HK-2 (cell line): Measurements from ENCODE around the gene TRAPPC2L.

Experiments used
- DNase-seq: peaks from one replicate; pipeline ENCODE4 v3.0.0-alpha.2; 2018; ENCODE audit not compliant: unreplicated experiment

TRAPPC2L gene

DNA sequence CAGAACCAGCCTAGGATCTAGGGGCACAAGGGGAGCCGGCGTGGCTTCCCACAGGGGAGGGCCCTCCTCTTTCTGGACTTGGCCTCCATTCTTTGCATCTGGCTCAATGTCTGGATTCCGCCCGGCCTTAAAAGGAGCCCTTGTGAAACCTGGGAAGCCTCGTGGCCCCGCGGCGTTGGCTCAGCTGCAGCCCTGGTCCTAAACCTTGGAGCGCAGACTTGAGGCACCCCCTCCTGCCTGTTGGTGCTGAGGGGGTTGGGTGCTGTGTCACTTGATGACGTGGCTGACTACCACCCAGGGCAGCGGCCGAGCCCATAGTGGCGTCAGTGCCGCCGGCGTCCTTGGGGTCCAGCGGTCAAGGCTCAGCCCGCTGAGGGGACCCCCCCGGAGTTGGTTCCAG is 4.4 kb downstream of the TRAPPC2L start:
- no peak for DNase-seq

DNA sequence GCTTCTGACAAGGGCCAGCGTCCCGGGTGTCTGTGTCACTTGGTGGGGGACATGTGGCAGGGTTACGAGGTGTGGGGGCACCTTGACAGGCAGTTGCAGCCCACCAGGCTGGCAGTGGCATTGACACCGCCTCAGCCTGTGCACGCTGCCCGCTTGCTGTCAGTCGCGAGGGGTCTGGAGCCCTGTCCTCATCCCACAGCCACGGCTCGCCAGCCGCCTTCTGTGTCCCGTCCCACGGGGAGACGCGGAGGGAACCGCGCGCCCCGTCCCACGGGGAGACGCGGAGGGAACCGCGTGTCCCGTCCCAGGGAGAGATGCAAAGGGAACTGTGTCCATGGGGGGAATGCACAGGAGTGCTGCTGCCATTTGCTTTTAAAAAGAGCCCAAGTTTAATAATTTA is 6.0 kb downstream of the TRAPPC2L start:
- no peak for DNase-seq

DNA sequence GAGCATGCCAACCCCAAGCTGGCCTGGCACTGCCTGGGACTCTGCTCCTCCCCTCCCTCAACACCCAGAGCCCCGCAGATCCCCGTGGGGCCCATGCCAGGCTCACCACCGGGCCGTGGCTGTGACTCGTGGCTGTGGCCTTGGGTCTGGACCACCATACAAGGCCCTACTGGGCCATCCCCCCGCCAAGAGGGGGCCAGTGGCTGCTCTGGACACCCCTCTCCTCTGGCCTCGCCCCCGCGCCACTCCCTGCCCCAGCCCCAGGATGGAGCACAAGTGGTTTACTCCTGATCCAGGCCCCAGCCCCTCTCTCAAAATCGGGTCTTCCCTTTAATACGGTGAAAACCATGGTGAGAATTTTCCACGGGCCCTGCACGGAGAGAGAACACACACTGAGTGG is 6.5 kb downstream of the TRAPPC2L start:
- DNase-seq, result no peak

DNA sequence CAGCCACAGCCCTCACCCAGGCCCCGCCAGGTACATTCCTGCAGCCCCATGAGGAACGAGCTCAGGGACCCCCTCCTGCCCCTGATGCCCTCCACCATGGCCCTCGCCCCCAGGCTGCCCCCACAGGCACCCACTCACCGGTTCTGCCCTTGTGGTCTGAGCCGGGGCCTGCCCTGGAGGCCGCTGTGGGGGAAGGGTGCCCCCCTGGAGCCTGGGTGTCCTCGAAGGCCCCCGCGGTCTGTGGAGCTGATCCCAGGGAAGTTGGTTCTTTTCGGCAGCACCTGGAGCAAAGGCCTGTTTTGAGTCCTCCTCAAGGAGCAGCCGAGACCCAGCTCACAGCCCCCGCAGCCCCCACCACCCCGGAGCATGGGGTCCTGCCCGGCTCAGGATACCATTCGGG is 7.2 kb downstream of the TRAPPC2L start:
- DNase-seq, result no peak

DNA sequence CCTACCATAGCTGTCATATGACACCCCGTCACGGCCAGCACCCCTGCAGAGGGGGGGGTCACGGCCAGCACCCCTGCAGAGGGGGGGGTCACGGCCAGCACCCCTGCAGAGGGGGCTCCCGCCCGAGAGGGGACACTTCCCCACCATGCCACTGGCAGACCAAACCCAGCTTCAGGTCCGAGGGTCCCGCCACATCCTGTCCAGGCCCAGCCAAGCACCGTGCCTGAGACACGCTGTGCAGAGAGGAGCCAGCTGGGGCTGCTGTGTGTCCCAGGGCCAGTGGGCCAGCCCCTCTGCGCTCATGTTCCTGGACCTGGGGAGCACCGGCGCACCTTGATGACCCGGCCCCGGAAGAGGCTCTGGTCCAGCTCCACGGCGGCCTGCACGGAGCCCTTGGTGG is 7.6 kb downstream of the TRAPPC2L start:
- no peak for DNase-seq

DNA sequence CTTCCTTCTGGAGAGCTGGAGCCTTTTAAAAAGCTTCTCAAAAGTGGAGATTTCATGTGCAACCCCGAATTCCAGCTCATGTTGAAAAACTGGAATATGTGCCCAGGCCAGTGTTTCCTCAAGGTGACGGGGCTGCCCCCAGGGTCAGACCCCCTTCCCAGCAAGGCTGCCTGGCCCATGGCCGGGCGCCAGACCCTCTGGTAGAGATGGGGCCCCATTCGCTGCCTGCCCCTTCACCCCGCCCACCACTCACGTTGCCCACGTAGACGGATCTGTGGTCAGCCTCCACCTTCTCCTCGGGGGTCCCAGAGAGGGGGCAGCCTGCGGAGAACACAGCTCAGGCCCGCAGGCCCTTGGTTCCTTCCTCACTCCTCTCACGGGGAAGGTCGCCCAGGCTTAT is 8.4 kb downstream of the TRAPPC2L start:
- DNase-seq, result no peak

DNA sequence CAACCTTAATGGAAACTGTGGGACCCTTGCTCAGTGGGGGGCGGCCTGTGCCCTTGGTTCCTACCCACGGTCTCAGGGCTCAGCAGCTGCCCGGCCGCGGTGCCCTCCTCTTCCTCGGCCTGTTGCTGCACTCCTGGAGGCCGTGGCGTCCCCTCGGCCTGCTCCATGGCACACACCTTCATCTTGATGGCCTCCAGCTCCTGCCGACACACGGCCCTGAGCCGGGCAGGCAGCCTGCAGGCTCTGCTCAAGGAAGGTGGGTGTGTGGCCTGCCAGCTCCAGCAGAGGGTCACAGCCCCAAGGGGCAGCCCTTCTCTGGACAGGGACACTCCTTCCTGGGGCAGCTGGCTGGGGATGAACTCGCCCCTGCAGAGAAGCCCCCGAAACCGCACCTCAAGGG is 8.8 kb downstream of the TRAPPC2L start:
- DNase-seq, result no peak

DNA sequence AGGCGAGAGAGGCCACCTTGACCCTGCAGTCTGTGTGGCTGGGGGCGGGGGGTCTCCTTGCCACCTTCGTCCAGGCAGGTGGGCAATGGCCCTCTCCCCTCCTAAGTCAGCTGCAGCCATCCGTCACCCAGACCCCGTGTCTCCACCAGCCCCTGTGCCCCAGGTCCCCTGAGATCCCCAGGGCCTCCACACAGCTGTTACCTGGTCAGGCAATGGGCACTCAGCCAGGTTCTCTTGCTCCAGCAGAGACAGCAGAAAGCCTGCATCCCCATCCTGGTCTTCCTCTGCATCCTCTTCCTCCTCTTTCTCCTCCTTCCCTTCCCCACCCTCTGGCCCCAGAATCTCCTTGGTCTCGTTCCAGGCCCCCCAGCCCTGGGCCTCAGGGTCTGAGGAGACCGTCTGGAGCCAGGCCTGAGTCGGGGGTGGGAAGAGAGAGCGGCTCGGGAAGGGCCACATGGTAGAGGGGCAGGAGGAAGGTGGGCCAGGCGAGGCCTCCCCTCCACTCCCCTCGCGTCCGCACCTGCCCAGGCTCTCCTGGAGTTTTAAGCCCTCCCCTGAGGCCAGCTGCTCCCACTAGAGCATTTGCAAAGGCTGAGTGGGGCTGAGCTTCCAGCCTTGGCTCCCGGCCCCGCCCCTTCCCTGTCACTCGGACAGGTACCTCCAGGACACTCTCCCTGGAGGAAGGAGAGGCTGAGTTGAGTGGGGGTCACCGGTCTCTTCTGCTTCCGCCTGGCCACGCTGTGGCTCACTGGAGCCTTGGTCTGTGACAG is 9.4 kb downstream of the TRAPPC2L start, which contains the start of gene PABPN1L:
Gene PABPN1L (minus strand): TSS at position 510 of the 770 bp plus-strand sequence. CDS start 54 bp downstream, at position 456.
- DNase-seq, result no peak

DNA sequence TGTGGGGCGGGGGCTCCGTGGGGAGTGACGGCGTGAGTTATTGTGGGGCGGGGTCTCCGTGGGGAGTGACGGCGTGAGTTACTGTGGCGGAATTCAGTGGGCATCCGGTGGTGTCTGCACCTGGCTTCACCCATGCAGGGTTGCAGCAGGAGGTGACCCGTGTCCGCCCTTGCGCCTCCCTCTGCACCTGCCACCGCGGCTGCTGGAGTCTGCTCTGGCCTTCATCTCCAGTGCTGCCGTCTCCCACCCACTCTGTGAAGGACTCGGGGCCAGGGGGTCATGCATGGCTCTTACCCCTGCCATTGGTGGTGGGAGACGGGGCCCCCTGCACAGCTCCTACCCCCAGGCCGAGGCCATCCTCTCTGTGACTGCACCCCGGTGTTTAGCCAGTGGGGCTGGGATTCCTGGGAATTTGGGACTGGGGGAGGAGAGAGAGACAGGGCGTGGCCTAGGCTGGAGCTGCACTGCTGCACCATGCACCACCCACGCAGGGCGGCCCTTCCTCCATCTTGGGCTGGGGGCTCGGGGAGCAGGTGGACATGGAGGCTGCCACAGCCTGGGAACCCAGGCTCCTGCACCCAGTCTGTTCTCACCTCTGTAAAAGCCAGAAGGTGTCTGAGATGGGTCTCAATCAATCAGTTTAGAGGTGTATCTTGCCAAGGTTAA is 10.8 kb downstream of the TRAPPC2L start:
- DNase-seq, result no peak

DNA sequence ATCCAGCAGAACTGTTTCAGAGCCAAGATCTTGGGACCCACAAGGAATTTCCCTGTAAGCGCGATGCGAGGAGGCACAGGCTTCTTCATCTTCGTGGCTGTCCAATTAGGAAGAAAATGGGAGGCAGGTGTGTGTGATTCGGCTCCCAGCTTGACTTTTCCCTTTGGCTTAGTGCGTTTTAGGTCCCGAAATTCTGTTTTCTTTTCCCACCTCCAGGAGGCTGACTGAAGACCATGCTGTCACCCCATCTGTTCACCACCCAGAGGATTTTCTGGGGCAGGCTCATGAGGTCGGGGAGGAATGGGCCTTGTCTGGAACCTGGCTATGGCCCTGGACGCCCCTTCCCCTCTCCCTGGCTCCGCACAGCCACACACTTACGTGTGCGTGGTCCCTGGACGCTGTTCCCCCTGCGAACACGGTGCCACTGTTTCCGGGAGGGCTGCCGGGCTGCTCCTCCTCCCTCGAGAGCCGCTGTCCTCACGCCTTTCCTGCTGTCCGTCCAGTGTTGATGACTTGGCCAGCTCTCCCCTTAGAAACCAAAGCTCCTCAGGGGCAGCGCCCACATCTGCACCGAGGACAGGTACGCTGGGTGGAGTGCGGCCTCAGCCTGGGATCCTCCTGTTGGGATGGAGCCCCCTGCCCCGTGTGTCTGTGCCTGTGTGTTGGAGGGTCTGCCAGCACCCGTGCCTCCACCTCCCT is 12.2 kb downstream of the TRAPPC2L start:
- no peak for DNase-seq

DNA sequence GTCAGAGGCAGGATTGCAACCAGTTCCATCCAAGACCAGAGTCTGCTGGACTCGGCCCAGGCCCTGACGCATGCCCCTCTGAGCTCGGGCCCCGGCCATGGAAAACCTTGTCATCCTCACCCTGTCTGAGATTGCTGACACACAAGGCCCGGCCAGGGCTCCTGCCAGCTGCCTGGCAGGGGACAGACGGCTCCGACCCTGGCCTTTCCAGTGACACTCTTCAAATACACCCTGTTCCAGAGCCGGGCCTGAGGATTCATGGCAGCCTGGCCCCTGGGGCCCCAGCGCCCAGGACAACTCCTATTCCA is 12.7 kb downstream of the TRAPPC2L start:
- DNase-seq, result no peak

DNA sequence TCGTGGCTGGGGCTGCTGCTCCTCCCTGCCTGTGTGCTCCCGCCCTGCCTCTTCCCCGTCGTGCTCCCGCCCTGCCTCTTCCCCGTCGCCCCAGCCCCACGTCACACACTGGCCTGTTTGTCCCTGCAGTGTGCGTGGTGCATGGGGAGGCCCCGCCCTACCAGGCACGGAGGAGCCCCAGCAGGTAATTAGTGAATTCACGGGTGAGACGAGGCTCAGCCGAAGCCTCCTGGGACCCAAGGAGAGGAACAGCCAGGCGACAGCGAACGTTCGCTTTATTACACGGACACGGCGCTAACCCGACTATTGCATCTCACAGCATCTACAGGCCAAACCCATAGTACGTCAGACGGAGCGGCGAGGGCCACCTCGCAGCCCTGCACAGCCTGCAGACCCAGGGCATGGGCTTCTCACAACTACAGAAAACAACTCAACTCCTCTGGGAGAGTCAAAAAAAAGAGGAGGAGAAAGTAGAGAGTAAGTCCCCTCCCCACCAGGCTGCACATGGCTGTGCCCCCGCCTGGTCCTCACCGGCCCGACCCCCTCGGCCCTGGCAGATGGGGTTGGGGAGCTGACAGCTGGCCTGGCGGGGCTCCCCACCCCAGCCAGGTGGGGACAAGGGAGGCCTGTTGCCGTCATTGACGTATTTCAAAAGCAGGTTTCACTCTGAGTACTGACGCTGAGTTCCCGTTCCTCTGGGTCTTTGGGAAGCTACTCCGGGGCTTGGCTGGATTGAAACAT is 13.9 kb downstream of the TRAPPC2L start:
- no peak for DNase-seq

DNA sequence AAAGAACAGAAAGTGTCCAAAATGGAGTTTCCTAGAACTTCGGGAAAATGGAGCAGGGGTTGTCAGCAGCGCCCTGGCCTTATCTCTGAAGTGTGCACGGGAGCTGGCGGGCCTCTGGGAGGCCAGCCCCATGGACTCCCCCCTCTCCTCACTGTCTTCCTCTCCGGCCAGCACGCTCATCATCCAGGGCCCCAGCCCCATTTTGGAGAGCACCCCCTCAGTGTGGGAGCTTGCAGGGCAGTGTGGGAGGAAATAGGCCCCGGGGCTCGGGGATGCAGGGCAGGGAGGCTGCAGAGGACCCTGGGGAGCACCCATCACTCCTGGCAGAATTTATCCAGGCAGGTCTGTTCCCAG is 14.4 kb downstream of the TRAPPC2L start:
- DNase-seq, result no peak

DNA sequence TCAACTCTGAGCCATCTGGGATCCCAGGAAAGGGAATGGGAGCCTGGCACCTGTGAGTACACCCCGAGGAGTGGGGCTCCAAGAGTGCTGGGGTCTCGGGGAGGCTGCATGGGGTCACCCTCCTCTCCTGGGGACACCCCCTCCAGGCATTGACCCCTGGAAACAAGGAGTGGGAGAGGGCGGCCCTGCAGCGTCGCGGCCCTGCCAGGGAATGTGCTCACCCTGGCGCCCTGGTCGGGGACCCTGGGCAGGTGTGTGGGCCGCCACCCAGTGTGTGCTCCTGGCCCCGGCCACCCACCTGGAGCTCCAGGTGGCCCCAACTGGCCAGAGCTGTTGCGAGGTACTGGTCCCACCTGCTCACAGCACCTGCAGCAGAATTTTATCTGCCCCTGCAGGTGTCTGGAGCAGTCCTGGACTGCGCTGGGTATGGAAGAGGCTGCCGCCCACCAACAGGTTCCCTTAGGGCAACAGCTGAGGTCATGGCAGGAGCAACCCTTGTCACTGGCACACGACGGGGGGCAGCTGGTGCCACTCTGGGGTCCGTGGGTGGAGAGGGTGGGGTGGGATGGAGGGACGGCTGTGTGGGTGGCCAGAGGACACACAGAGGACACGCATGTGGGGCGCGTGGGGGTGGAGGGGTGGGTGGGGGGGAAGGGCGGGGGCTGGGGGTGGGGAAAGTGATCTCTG is 14.9 kb downstream of the TRAPPC2L start:
- DNase-seq, result no peak

DNA sequence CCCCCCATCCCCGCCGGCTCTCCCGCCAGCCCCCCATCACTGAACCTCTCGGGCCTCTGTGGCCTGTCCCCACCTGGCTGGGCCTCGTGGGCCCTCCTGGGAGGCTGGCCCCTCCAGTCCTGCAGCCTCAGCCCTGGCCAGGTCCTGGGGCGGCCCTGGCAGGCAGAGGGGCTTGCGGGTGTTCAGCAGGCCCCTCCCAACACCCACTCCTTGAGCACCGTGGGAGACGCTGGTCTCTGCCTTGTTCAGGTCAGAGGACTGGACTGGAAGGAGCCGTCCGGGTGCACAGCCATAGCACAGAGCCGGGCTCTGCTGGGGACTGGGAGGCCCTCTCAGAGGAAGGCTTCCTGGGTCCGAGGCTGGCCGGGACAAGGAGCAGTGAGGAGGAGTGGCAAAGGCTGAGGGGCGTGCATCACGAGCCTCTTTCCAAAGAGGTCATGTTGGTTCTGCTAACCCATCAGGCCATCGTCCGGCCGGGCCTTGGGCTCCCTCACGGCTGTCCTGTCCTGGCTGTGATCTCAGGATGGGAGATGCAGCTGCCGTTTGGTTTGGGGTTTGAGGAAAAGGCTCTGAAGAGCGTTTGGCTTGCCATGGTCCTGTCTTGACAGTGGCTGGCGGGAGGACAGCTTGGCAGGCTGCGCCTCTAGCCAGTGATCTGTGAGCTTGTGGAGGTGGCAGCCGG is 15.9 kb downstream of the TRAPPC2L start:
- DNase-seq, result no peak

DNA sequence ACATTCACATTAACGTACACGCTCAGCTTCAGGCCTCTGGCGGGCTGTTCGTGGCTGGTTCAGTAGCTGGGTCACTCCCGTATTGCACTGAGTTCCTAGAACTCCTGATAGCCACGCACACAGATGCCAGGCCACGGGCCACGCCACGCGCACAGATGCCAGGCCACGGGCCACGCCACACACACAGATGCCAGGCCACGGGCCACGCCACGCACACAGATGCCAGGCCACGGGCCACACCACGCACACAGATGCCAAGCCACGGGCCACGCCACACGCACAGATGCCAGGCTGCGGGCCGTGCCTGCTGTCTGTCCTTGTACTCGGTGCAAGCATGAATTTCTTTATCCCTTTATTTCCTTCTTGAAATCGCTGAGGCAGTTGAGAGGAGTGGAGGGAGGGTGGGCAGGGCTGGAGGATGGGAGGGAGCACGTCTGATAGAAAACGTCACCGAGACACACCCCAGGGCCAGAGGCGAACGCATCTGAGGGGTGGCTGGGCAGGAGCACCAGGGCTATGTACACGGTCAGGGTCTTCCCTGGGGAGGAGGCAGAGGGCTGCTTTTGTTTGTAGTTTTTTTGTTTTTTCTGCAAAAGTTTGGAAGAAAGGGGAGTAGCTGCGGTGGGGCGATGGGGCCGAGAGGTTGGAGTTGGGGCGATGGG is 18.1 kb downstream of the TRAPPC2L start:
- no peak for DNase-seq

DNA sequence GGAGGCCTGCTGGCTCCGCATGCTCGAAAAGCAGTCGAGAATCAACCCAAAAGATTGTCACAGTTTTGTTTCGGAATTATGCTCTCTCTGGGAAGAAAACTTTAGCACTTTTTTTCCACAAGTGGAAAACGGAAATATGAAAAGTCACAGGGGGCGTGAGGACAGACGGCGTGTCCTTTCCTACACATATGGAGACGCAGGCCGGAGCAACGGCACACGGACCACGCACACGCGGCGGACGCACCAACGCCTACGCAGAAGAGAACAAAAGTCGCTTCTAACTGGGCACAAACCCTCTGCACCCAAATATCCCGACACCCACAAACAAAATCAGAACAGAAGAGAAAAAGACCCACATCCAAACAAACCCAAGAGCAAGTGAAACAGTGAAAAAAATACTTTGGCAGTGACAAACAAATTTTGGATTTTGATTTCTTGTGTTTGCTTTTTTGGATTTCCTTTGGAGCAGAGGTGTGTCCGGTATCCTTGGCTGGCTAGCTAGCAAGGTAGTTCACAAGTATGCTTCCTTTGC is 18.8 kb downstream of the TRAPPC2L start:
- DNase-seq, result no peak

DNA sequence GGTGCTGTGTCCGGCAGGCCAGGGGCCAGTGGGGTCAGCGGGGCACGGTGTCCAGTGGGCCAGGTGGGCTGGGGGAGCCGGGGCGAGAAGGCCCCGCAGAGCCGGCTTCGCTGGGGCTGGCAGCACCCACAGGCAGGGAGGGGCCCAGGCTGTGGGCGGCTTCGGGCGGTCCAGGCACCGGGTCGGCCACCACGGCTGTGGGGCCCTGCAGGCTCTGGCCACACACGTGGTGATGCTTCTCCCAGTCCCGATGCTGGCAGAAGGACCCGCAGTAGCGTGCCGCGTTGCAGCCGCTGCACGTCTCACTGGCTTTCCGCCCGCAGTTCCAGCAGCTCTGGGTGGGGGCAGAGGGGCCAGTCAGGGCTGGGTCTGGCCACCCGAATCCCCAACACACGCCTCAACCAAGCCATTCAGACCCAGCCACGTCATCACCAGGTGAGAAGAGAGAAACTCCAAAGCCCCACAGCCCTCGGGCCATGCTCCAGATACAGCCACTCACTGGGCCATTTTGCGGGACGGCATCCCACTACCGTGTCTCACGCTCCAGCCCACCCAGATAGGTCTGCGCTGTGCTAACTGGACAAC is 20.1 kb downstream of the TRAPPC2L start:
- DNase-seq, result no peak

DNA sequence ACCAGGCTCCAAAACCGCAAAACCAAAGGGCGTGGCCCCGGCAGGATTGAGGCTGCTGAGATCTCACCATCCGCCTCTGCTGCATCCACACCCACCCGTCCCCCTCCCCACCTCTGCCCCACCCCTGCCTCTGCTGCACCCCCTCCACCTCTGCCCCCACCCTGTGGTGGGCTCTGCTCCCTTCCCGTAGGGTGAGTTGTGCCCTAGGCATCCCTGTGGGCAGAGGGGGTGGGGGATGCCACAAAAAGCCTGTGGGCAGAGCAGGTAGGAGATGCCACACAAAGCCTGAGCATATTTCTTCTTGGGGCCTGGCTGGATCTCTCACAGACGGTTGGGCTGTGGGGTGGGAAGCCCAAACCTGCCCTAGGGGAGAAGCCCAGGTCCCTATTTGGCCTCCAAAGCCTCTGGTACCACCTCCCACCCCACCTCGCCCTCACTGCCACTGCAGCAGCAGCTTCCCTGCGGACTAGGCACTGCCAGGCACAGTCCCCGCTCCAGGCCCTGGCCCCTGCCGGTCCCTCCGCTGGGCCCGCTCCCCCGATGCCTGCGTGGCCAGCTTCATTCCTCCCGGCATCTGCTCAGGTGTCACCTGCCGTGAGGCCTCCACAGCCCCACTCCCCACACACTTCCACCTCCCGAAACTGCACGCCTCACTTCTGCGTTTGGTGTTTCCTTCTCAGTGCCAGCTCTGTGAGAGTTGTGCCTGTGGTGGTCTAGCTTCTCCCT is 20.8 kb downstream of the TRAPPC2L start:
- DNase-seq, result no peak
